GM19328 (cell line): ENCODE measurements around the gene THSD4.

Experiments
- ATAC-seq: cut with Tn5 transposase; IDR thresholded peaks from one replicate; pipeline ENCODE4 v1.9.1; 2021; ENCODE audit warnings: mild to moderate bottlenecking, moderate library complexity; ENCODE audit not compliant: unreplicated experiment

THSD4 gene

GRCh38 chr15:71215126-71215894 lies 100.0 kb downstream of the THSD4 start:
- ATAC-seq, result no peak

- no peak for ATAC-seq
Measured at GRCh38 chr15:71218272-71218805, 103.1 kb downstream of the THSD4 start.

- ATAC-seq, result no peak
Measured at GRCh38 chr15:71219101-71219500, 103.8 kb downstream of the THSD4 start.

GRCh38 chr15:71219645-71220044 lies 104.4 kb downstream of the THSD4 start:
- no peak for ATAC-seq

- no peak for ATAC-seq
Measured at GRCh38 chr15:71220828-71221227, 105.6 kb downstream of the THSD4 start.

GRCh38 chr15:71221417-71221816 lies 106.1 kb downstream of the THSD4 start:
- ATAC-seq, result no peak

GRCh38 chr15:71223516-71223915 lies 108.2 kb downstream of the THSD4 start:
- ATAC-seq, result no peak

- no peak for ATAC-seq
Measured at GRCh38 chr15:71224024-71224423, 108.8 kb downstream of the THSD4 start.

- ATAC-seq, result no peak
Measured at GRCh38 chr15:71225851-71226250, 110.6 kb downstream of the THSD4 start.

- ATAC-seq, result no peak
Measured at GRCh38 chr15:71226536-71227455, 111.5 kb downstream of the THSD4 start.

GRCh38 chr15:71228403-71228802 lies 113.1 kb downstream of the THSD4 start:
- ATAC-seq, result no peak

GRCh38 chr15:71230303-71230702 lies 115.0 kb downstream of the THSD4 start:
- no peak for ATAC-seq

- ATAC-seq, result no peak
Measured at GRCh38 chr15:71231758-71232157, 116.5 kb downstream of the THSD4 start.

GRCh38 chr15:71232411-71232810 lies 117.1 kb downstream of the THSD4 start:
- no peak for ATAC-seq

- no peak for ATAC-seq
Measured at GRCh38 chr15:71237456-71238188, 122.4 kb downstream of the THSD4 start.

GRCh38 chr15:71238926-71239325 lies 123.7 kb downstream of the THSD4 start:
- no peak for ATAC-seq

- no peak for ATAC-seq
Measured at GRCh38 chr15:71239592-71240364, 124.5 kb downstream of the THSD4 start.

- no peak for ATAC-seq
Measured at GRCh38 chr15:71242292-71242691, 127.0 kb downstream of the THSD4 start.

- no peak for ATAC-seq
Measured at GRCh38 chr15:71244250-71244649, 129.0 kb downstream of the THSD4 start.

GRCh38 chr15:71245588-71245987 lies 130.3 kb downstream of the THSD4 start:
- no peak for ATAC-seq
